GM12892 (cell line): ENCODE data around the gene HERC2.

Experiments
- POLR2A ChIP-seq: IDR thresholded peaks from 2 replicates; pipeline ENCODE4 v1.6.1; 2011; ENCODE audit warnings: low read depth, low read length, control low read depth
- POLR2AphosphoS5 ChIP-seq: IDR thresholded peaks from 2 replicates; pipeline ENCODE4 v1.6.1; 2011; ENCODE audit warnings: low read depth, low read length, control low read depth
- TAF1 ChIP-seq: IDR thresholded peaks from 2 replicates; pipeline ENCODE4 v1.6.1; 2011; ENCODE audit warnings: low read depth, mild to moderate bottlenecking, control low read depth, low read length, borderline replicate concordance

- TF ChIP-seq POLR2AphosphoS5, result no peak
- TF ChIP-seq TAF1, result no peak
- TF ChIP-seq POLR2A, result no peak
Measured at GRCh38 chr15:28114114-28114455, 207.9 kb downstream of the HERC2 start.
